Measurements from ENCODE around the gene LRRC56.

Gene LRRC56

GRCh38 chr11:520428-521176 lies 16.7 kb upstream of the LRRC56 start:
- no peak for DNase-seq (ENCODE audit: low spot score)

- no peak for DNase-seq (ENCODE audit: low spot score)
Measured at GRCh38 chr11:521177-521688, 16.1 kb upstream of the LRRC56 start.

GRCh38 chr11:526192-526591 lies 11.1 kb upstream of the LRRC56 start:
- no peak for DNase-seq (ENCODE audit: low spot score)

- DNase-seq (ENCODE audit: low spot score), result no peak
Measured at GRCh38 chr11:528166-528814, 9.0 kb upstream of the LRRC56 start.

- no peak for DNase-seq (ENCODE audit: low spot score)
Measured at GRCh38 chr11:528815-529727, 8.3 kb upstream of the LRRC56 start.

GRCh38 chr11:529728-530411 lies 7.5 kb upstream of the LRRC56 start:
- no peak for DNase-seq (ENCODE audit: low spot score)

- DNase-seq (ENCODE audit: low spot score), result no peak
Measured at GRCh38 chr11:530960-531831, 6.1 kb upstream of the LRRC56 start.

- no peak for DNase-seq (ENCODE audit: low spot score)
Measured at GRCh38 chr11:531919-532526, 5.3 kb upstream of the LRRC56 start.

- DNase-seq (ENCODE audit: low spot score), result no peak
Measured at GRCh38 chr11:532527-532985, 4.8 kb upstream of the LRRC56 start.

GRCh38 chr11:532986-533585 lies 4.2 kb upstream of the LRRC56 start:
- no peak for DNase-seq (ENCODE audit: low spot score)

- no peak for DNase-seq (ENCODE audit: low spot score)
Measured at GRCh38 chr11:533586-534395, 3.5 kb upstream of the LRRC56 start.

- DNase-seq (ENCODE audit: low spot score), result peak; percentile 35
Measured at GRCh38 chr11:534396-535209, 2.7 kb upstream of the LRRC56 start.

- DNase-seq (ENCODE audit: low spot score), result no peak
Measured at GRCh38 chr11:535210-535518, 2.2 kb upstream of the LRRC56 start.

- DNase-seq (ENCODE audit: low spot score), result peak; percentile 100
Measured at GRCh38 chr11:535519-536454, 1.5 kb upstream of the LRRC56 start, which contains the start of gene HRAS. TSS of gene HRAS (minus strand) at chr11:535576.

GRCh38 chr11:537622-538430 lies 499 bp downstream of the LRRC56 start:
- DNase-seq (ENCODE audit: low spot score), result no peak

GRCh38 chr11:538431-539051 lies 1.2 kb downstream of the LRRC56 start:
- DNase-seq (ENCODE audit: low spot score), result no peak

All from AG20443 (cell line).